Chondrocyte (in vitro differentiated cells): ENCODE data around the gene TACR2. TPM values are rescaled to one million over a fixed set of nuclear protein-coding genes. Genes with fewer than 3 reads are reported as not detected.

Experiments used
- DNase-seq: peaks from one replicate; pipeline ENCODE4 v3.0.0; 2021; ENCODE audit warnings: mixed read lengths, low spot score
- H3K27ac Mint-ChIP-seq: one replicate; pipeline ENCODE4 v1.8.0; 2021; ENCODE audit warnings: mild to moderate bottlenecking, moderate library complexity, mixed read lengths; ENCODE audit not compliant: unreplicated experiment
- H3K27me3 Mint-ChIP-seq: 2 replicates; pipeline ENCODE4 v1.8.0; 2021; ENCODE audit warnings: low read depth, mixed read lengths
- H3K36me3 Mint-ChIP-seq: 2 replicates; pipeline ENCODE4 v1.8.0; 2021; ENCODE audit warnings: low read depth, mixed read lengths
- H3K4me1 Mint-ChIP-seq: 2 replicates; pipeline ENCODE4 v1.8.0; 2021; ENCODE audit warnings: low read depth, mild to moderate bottlenecking, mixed read lengths
- H3K4me3 Mint-ChIP-seq: one replicate; pipeline ENCODE4 v1.8.0; 2021; ENCODE audit warnings: mild to moderate bottlenecking, moderate library complexity, mixed read lengths; ENCODE audit not compliant: unreplicated experiment
- H3K9me3 Mint-ChIP-seq: 2 replicates; pipeline ENCODE4 v1.8.0; 2021; ENCODE audit warnings: low read depth, mixed read lengths
- total RNA-seq: library from RNA; stranded (reverse); gene quantifications from 3 replicates; pipeline ENCODE4 v1.2.1, GENCODE V29; 2021
- TF ChIP-seq, protein P1 (sequence below): fragments of 200-600 bp; sonication (generic); IDR thresholded peaks from 2 replicates; pipeline ENCODE4 v1.5.0; 2021; ENCODE audit warnings: antibody characterized with exemption, mild to moderate bottlenecking, moderate library complexity

Gene TACR2
- total RNA-seq, 1 donor from 2014 or later, result not detected

DNA sequence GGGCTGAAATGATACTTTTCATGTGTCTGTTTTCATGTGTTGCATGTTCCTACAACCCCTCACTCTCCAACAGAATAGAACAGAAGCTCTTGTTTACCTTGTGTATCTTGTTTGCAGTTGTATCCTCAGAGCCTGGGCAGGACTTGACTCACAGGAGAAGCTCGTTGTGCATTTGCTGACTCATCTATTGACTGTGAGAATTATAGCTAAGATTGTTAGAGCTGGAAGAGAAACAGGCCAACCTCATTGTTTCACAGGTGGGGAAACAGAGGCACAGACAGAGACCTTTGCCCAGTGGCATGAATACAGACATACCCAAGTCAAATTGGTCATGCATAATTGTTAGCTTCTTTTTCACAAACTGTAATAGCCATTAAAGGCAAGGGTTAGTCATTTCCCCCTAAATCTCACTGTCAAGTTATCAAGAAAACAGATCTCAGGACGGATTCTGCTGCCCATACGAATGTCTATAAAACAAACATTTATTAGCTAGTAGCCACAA, 30.0 kb upstream of the TACR2 start:
- TF ChIP-seq, protein P1, sequence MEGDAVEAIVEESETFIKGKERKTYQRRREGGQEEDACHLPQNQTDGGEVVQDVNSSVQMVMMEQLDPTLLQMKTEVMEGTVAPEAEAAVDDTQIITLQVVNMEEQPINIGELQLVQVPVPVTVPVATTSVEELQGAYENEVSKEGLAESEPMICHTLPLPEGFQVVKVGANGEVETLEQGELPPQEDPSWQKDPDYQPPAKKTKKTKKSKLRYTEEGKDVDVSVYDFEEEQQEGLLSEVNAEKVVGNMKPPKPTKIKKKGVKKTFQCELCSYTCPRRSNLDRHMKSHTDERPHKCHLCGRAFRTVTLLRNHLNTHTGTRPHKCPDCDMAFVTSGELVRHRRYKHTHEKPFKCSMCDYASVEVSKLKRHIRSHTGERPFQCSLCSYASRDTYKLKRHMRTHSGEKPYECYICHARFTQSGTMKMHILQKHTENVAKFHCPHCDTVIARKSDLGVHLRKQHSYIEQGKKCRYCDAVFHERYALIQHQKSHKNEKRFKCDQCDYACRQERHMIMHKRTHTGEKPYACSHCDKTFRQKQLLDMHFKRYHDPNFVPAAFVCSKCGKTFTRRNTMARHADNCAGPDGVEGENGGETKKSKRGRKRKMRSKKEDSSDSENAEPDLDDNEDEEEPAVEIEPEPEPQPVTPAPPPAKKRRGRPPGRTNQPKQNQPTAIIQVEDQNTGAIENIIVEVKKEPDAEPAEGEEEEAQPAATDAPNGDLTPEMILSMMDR, result no peak
- Mint-ChIP-seq H3K4me1 (peaks cover 16% of the 10 kb centered on the region), H3K27me3 (no peaks in the 10 kb centered on the region), H3K4me3 (no peak overlapping the region), H3K9me3 (no peaks in the 10 kb centered on the region), H3K27ac (no peak overlapping the region), H3K36me3 (peaks cover 1% of the 10 kb centered on the region)
- no peak for DNase-seq

DNA sequence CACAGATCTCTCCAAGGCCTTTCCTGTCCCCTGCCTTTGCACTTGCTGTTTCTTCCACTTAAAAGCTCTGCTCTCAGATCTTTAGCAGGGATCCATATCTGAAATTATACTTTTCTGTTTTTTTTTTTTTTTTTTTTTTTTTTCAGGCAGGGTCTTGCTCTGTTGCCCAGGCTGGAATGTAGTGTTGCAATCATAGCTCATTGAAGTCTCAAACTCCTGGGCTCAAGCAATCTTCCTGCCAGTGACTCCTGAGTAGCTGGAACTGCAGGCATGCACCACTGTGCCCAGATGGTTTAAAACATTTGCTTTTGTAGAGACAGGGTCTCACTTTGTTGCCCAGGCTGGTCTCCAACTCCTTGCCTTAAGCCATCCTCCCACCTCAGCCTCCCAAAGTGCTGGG, 29.5 kb upstream of the TACR2 start:
- DNase-seq, result no peak
- no peak overlapping the region for H3K4me3 Mint-ChIP-seq
- no peaks in the 10 kb centered on the region for H3K27me3 Mint-ChIP-seq

DNA sequence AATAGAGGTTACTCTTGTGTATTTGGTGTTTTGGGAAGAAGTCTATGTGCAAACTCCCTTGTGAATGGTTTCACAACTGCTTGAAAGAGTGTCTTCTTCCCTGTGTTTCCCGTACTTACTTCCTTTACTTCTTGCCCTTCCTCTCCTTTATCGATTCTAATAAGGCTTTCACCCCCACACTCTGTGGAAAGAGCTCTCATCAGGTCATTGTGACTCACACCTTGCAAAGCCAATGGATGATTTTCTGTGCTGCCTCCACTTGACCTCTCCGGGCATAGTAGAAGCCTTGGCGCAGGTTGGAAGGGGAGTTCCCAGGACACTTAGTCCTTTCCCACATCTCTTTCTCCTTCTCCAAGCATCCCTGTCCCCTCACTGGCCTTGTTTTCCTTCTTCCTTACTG, 28.3 kb upstream of the TACR2 start:
- H3K9me3 Mint-ChIP-seq, result no peaks in the 10 kb centered on the region
- no peaks in the 10 kb centered on the region for H3K27me3 Mint-ChIP-seq
- TF ChIP-seq, protein P1, result no peak
- H3K4me3 Mint-ChIP-seq, result no peak overlapping the region
- peaks cover 1% of the 10 kb centered on the region for H3K36me3 Mint-ChIP-seq
- no peak overlapping the region for H3K27ac Mint-ChIP-seq
- H3K4me1 Mint-ChIP-seq, result peaks cover 12% of the 10 kb centered on the region
- DNase-seq, result no peak

More for the DNA sequence above, 29.5 kb upstream of the TACR2 start:
- Mint-ChIP-seq H3K36me3 (peaks cover 1% of the 10 kb centered on the region), H3K4me1 (peaks cover 15% of the 10 kb centered on the region), H3K27ac (no peak overlapping the region), H3K9me3 (no peaks in the 10 kb centered on the region)
- TF ChIP-seq, protein P1, result no peak

DNA sequence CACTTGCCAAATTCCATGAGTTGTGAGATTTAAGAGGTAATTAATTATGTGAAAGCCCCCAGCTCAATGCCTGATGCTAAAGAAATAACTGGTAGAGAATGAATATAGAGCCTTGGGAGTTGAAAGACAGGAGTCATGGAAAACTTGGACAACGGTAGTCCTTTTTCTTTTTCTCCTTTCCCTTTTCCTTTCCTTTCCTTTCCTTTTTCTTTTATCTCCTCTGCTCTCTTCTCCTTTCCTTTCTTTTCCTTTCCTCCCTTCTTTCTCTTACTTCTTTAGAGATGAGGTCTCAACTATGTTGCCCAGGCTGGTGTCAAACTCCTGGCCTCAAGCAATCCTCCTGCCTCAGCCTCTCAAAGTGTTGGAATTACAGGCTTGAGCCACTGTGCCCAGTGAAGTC, 26.6 kb upstream of the TACR2 start:
- Mint-ChIP-seq H3K9me3 (no peaks in the 10 kb centered on the region), H3K4me3 (no peak overlapping the region), H3K27ac (no peak overlapping the region), H3K4me1 (peaks cover 23% of the 10 kb centered on the region), H3K36me3 (no peaks in the 10 kb centered on the region), H3K27me3 (no peaks in the 10 kb centered on the region)
- TF ChIP-seq, protein P1, result no peak
- DNase-seq, result no peak

DNA sequence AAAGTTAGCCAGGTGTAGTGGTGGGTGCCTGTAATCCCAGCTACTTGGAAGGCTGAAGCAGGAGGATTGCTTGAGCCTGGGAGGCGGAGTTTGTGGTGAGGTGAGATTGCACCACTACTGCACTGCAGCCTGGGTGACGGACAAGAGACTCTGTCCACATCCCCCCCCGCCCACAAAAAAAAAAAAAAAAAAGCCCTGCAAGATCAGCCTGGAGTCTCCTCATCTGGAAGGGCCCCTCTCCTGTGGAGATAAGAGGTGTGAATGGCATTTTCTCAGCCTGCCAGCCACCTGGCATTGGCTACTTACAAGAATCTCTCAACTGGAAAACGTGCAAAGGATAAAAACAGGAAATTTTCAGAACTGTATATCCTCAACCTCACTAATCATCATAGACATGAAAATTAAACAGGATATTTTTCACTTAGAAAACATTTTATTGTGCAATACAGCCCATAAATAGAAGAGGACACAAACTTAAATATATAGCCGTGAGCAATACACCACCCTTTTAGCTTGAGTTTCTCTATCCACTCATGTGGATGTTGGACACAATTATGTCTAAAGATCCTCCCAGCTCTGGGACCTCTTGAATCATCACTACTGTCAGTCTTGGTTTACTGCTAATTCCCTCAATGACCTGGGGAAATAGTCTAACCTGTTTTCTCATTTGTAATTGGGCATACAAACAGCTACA, 23.2 kb upstream of the TACR2 start:
- H3K27ac Mint-ChIP-seq, result no peak overlapping the region
- no peaks in the 10 kb centered on the region for H3K27me3 Mint-ChIP-seq
- H3K4me1 Mint-ChIP-seq, result peaks cover 23% of the 10 kb centered on the region
- no peaks in the 10 kb centered on the region for H3K9me3 Mint-ChIP-seq
- DNase-seq, result no peak
- TF ChIP-seq, protein P1, result no peak
- H3K36me3 Mint-ChIP-seq, result no peaks in the 10 kb centered on the region
- no peak overlapping the region for H3K4me3 Mint-ChIP-seq
